22Rv1 (cell line): ENCODE results near the gene HOXB7.

ENCODE experiments used
- CTCF ChIP-seq: fragments of 450-650 bp; IDR thresholded peaks from 2 replicates; pipeline ENCODE4 v1.5.1; 2017; ENCODE audit warnings: mild to moderate bottlenecking
- ZFX ChIP-seq: fragments of 450-650 bp; IDR thresholded peaks from 2 replicates; pipeline ENCODE4 v1.6.1; 2017; ENCODE audit warnings: antibody characterized with exemption, borderline replicate concordance

GRCh38 chr17:48579760-48580554, 30.9 kb downstream of the HOXB7 start:
- TF ChIP-seq CTCF: no peak
- TF ChIP-seq ZFX: no peak
